HG02852 (cell line): ENCODE results near the gene SOX12.
A peak's percentile ranks its signal among the peaks of the same experiment; 100 is the strongest.
"Not testable (repeated sequence)": the region's sequence is repeated elsewhere in the genome, so short reads cannot be mapped to it uniquely, and the experiment has no call there.

ENCODE experiments used
- ATAC-seq: cut with Tn5 transposase; IDR thresholded peaks from one replicate; pipeline ENCODE4 v1.9.1; 2021; ENCODE audit warnings: mild to moderate bottlenecking, moderate library complexity; ENCODE audit not compliant: unreplicated experiment

SOX12 gene

GRCh38 chr20:328975-329695 is 3.8 kb downstream of the SOX12 start:
- no peak for ATAC-seq

GRCh38 chr20:329851-330232 is 4.5 kb downstream of the SOX12 start:
- ATAC-seq: no peak

GRCh38 chr20:330233-331149 is 5.1 kb downstream of the SOX12 start:
- ATAC-seq: peak; percentile 28

- no peak for ATAC-seq
Measured at GRCh38 chr20:334578-334977, 9.2 kb downstream of the SOX12 start.

- not testable (repeated sequence) for ATAC-seq
Measured at GRCh38 chr20:336040-336439, 10.7 kb downstream of the SOX12 start.

- no peak for ATAC-seq
Measured at GRCh38 chr20:341682-342081, 16.3 kb downstream of the SOX12 start.

GRCh38 chr20:343107-343506 is 17.8 kb downstream of the SOX12 start:
- ATAC-seq: no peak

- no peak for ATAC-seq
Measured at GRCh38 chr20:346033-346639, 20.8 kb downstream of the SOX12 start.

GRCh38 chr20:346640-347316 is 21.4 kb downstream of the SOX12 start, which contains the start of gene NRSN2:
NRSN2 (plus strand) TSS chr20:347111; CDS start chr20:349644, 2,533 bp downstream.
- peak; percentile 34 for ATAC-seq

GRCh38 chr20:347317-347639 is 21.9 kb downstream of the SOX12 start:
- peak; percentile 3 for ATAC-seq

- ATAC-seq: peak; percentile 79
Measured at GRCh38 chr20:347640-348484, 22.5 kb downstream of the SOX12 start.

- no peak for ATAC-seq
Measured at GRCh38 chr20:348972-349841, 23.9 kb downstream of the SOX12 start.

GRCh38 chr20:353166-353565 is 27.8 kb downstream of the SOX12 start:
- ATAC-seq: no peak

- peak; percentile 86 for ATAC-seq
Measured at GRCh38 chr20:354298-354977, 29.1 kb downstream of the SOX12 start.

- not testable (repeated sequence) for ATAC-seq
Measured at GRCh38 chr20:356154-356553, 30.8 kb downstream of the SOX12 start.

- no peak for ATAC-seq
Measured at GRCh38 chr20:356745-357144, 31.4 kb downstream of the SOX12 start.

- no peak for ATAC-seq
Measured at GRCh38 chr20:358891-359555, 33.7 kb downstream of the SOX12 start.

- peak; percentile 57 for ATAC-seq
Measured at GRCh38 chr20:361561-361960, 36.2 kb downstream of the SOX12 start.
